HG03097 (cell line): Measurements from ENCODE around the gene KCNH2.
"Not testable (repeated sequence)": the region's sequence is repeated elsewhere in the genome, so short reads cannot be mapped to it uniquely, and the experiment has no call there.

Source experiments
- ATAC-seq: cut with Tn5 transposase; IDR thresholded peaks from one replicate; pipeline ENCODE4 v1.9.1; 2021; ENCODE audit not compliant: unreplicated experiment, low FRiP score

The KCNH2 gene, protein sequence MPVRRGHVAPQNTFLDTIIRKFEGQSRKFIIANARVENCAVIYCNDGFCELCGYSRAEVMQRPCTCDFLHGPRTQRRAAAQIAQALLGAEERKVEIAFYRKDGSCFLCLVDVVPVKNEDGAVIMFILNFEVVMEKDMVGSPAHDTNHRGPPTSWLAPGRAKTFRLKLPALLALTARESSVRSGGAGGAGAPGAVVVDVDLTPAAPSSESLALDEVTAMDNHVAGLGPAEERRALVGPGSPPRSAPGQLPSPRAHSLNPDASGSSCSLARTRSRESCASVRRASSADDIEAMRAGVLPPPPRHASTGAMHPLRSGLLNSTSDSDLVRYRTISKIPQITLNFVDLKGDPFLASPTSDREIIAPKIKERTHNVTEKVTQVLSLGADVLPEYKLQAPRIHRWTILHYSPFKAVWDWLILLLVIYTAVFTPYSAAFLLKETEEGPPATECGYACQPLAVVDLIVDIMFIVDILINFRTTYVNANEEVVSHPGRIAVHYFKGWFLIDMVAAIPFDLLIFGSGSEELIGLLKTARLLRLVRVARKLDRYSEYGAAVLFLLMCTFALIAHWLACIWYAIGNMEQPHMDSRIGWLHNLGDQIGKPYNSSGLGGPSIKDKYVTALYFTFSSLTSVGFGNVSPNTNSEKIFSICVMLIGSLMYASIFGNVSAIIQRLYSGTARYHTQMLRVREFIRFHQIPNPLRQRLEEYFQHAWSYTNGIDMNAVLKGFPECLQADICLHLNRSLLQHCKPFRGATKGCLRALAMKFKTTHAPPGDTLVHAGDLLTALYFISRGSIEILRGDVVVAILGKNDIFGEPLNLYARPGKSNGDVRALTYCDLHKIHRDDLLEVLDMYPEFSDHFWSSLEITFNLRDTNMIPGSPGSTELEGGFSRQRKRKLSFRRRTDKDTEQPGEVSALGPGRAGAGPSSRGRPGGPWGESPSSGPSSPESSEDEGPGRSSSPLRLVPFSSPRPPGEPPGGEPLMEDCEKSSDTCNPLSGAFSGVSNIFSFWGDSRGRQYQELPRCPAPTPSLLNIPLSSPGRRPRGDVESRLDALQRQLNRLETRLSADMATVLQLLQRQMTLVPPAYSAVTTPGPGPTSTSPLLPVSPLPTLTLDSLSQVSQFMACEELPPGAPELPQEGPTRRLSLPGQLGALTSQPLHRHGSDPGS

DNA sequence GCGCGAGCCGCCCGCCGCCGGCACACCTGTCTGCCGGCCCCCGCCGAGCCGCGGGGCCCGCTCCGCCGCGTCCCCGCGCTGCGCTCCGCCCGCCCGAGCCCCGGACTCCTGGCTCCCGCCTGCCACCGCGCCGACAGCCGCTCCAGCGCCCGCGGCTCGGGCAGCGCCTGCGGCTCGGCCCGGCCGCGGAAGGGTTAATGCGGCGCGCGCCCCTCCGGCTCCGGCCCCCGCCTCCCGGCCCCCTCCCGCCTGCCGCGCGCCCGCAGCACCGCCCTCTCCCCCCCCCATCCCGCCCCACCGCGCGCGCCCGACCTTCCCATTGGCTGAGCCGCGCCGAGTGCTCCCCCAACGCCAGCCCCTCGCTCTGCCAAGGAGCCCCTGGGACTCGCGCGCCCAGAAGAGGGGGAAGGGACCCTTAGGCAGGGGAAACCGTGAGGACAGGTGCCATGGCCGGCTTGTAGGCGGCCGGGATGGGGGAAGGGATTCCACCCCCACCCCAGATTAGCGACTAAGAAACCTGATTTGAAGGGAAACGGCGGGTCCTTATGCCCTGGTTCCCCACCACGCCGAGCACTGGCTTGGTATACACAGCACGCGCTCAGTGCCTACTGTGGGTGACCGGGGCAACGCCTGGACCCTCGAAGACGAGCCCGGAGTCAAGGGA, at the start of gene KCNH2:
Gene KCNH2 (minus strand): TSS at position 196 of the 664 bp plus-strand sequence. CDS start 408 bp downstream, outside the sequence.
- no peak for ATAC-seq

DNA sequence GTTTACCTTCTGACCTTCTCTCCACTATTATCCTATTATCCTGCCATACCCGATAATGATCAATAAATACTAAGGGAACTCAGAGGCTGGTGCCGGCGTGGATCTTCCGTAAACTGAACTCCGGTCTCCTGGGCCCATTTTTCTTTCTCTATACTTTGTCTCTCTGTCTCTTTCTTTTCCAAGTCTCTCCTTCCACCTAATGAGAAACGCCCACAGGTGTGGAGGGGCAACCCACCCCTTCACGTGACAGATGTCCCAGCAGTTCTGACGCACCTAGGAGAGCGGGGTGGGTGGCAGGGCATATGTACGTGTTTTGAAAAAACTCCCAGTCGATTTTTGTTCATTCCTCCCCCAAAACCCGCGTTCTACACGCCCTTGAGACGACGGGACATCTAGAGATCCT, 49.6 kb upstream of the KCNH2 start:
- ATAC-seq = not testable (repeated sequence)

DNA sequence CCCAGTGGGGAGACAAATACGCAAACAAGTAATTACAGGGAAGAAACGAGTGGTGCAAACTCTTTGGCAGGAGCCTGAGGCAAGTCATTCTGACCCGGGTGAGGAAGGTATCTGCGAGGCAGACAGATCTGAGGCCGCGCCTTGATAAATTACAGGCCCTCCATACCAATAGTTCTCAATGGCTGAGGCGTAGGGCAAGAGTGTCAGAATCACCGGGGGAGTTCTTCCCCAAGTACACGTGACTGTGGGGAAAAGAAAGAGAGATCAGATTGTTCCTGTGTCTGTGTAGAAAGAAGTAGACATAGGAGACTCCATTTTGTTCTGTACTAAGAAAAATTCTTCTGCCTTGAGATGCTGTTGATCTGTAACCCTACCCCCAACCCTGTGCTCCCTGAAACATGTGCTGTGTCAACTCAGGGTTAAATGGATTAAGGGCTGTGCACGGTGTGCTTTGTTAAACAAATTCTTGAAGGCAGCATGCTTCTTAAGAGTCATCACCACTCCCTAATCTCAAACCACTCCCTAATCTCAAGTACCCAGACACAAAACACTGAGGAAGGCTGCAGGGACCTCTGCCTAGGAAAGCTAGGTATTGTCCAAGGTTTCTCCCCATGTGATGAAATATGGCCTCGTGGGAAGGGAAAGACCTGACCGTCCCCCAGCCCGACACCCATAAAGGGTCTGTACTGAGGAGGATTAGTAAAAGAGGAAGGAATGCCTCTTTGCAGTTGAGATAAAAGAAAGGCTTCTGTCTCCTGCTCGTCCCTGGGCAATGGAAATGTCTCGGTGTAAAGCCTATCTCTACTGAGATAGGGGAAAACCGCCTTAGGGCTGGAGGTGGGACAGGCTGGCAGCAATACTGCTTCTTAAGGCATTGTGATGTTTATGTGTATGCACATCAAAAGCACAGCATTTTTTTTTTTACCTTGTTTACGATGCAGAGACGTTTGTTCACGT, 48.9 kb upstream of the KCNH2 start:
- not testable (repeated sequence) for ATAC-seq

DNA sequence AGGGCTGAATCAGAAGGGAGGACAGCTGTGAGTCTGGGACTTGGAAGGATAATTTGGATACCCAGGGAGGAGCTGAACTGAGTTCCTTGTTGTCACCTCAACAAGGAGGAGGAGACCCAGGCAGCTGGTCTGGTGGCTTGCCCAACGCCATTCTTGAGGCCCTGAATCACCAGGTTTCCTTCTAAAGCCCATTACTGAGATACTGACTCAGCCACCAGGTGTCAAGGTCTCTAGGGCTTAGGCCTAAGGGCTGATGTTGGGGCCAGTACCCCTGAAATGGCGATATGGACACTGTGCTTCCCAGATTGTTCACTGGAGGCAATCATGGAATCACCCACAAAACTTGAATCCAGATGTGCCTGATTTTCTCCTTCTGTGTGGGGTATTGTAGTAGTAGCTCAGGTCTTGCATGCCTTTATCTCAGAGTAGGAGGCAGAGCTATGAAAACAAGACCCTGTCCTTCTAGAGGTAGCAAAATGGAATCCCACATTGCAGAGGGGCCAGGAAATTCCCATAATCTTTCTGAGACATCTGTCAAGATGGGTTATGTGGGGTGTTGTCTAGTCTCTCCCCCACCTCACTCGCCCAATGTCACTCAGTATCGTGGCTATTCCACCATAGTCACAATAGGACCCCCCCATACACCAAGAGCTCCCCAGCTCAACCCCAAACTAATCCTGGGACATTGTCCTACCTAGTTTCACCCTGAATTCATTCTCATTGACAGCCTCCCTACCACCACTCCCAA, 48.0 kb upstream of the KCNH2 start:
- ATAC-seq = no peak

DNA sequence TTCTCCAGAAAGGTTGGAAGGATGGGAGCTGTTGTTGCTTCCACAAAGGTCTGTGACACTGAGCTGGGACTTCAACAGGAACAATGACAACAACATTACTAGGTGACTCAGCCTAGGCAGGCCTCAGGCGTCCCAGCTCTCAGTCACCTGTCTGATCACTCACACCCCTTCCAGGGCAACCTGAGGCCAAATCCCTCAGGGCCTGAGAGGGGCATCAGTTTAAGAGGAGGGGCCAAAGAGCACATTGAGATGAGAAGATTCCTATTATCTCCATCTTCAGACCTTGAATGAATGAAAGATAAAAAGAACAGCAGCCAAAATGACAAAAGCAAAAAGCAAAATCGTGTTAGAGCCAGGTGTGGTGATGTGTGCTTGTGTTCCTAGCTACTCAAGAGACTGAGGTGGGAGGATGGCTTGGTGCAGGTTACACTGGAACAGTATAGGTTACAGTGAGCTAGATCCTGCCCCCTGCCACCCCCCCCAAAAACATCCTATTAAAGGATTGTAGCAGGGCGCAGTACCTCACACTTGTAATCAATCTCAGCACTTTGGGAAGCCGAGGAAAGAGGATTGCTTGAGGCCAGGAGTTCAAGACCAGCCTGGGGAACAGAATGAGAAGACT, 46.4 kb upstream of the KCNH2 start, which contains the start of gene ATG9B:
Gene ATG9B (minus strand): TSS at position 60 of the 622 bp plus-strand sequence. CDS start 71 bp downstream, outside the sequence.
- no peak for ATAC-seq

DNA sequence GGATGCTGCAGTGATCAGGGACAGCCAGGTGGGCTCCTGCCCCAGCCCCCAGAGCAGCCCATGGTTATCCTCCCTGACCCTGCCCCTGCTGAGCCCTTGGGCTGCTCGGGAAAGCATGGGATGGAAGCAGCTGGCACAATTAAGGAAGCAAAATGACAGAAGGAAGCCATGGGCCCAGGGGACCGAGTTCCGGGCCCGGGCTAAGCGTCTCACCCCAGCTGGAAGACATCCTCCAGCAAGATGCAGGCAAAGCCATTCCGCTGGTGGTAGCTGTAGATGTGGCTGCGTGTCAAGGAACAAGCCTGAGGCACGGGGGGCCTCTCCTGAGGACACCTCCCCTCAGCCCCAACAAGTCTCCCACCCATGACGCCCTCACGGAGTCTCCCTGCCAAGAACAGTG, 45.1 kb upstream of the KCNH2 start:
- no peak for ATAC-seq

DNA sequence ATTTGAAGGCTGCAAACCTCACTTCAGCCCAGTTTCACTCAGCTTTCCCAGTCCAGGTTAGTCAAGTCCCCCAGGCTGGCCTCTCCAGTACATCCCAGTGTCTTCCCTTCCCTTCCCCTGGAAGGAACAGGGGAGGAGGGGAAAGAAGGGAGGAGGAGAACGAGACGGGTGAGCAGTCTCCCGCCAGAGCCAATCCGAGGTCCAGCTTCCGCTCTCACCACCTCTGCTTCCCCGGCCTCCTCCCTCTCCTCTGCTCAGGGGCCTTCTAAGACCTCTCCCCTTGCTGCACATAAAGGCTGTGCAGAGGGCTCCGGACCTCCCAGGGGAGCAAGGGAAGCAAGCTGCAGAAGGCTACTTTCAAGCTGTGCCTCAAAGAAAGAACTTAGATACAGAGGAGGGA, 42.1 kb upstream of the KCNH2 start:
- ATAC-seq = no peak

DNA sequence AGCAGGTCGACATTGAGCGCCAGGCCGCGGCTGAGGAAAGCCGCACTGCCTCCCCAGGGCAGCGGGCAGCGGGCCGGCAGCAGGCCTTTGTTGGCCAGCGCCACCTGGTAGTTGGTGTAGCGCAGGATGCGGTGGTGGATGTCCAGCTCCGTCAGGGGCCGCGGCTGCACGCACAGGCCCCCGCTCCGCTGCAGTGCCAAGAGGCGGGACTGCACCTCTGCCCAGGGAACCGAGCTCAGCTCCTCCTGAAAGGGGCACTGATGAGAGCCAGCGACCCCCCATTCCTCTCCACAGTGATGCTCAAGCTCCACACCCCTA, 41.0 kb upstream of the KCNH2 start:
- ATAC-seq = no peak

DNA sequence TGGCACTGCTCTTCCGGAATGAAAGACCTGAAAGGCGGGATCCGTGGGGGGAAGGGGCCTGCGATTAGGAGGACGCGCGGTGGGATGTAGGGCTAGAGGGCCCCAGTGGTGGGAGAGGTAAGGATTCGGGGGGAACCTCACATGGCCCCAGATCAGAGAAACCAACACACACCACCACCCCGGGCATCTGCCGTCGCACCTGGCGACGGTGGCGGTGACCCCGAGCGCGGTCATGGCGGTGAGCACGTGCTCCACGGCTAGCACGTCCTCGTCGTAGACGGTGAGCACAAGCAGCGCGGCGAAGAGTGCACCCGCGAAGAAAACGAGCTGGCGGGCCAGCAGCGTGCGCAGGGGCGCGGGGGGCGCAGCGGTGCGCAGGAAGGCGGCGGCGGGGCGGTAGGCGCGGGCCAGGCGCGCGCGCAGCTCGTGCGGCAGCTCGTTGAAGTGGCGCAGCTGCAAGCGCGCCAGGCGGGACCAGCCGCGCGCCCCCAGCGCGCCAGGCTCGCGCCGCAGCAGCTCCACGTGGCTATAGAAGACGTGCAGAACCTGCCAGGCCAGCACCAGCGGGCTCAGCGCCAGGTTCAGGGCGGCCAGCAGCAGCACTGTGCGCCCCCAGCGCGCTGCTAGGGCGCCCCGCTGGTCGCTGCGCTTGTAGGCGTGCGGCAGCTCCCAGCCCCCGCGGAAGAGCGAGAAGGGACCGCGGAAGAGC, 40.5 kb upstream of the KCNH2 start:
- ATAC-seq = no peak

DNA sequence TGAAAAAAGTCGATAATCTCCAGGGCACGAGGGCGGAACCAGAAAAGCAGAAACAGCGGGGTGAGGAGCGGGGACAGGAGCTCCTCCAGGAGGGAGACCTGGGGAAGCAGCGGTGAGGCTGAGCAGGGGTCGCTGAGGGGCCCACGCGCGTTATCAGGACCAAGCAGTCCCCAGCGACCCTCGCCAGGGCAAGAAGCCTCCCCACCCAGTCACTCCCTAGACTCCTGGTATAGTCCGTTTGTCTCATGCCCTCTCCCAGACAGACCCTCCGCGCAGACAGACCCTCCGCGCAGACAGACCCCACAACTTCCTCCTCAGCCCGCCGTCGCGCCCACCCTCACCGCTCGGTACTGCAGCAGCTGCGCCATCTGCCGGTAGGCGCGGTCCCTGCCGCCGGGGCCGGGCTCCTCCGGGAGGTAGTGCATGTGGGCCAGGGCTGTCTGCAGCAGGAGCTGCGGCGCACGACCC, 39.9 kb upstream of the KCNH2 start:
- no peak for ATAC-seq

DNA sequence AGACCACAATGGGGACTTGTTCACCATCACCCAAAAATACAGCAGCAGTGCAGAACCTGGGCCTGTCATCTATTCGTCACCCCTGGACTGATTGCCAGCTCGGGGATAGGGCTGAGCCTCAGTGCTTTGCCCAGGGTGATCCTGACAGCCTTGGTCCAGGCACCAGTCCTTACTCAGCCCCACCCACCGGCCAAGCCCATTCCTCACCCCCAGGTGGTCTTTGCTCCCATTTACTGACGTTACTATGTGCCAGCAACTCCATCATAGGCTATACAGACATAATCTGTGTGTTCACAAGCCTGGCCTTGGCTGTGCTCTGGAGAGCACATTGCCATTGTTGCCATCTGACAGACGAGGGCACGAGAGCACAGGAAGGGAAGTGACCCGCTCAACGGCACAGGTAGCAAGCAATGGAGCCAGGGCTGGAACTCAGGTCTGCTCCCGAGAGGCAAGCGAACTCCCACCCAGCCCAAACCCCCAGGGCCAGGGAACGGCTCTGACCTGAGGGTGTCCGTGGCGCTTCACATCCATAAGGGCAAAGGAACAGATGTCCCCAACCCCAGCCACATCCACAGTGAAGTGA, 39.3 kb upstream of the KCNH2 start:
- no peak for ATAC-seq

DNA sequence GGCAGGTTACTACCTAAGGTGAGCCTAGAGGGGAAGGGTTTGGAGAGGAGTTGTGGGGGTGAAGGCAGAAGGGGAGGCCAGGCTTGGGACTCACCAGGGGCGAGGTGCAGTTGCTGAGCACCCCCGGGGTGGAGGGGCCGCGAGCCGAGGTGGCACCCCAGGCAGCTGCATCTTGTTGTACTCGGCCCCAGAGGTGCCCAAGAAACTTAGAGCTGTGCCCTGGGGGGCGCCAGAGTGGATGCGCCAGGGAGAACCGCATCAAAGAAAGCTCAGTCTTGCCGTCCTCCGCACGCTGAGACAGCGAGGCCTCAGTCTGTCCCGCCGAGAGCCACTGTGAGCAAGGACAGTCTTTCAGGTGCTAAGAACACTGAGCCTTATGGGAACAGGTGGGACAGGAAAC, 38.8 kb upstream of the KCNH2 start:
- no peak for ATAC-seq

DNA sequence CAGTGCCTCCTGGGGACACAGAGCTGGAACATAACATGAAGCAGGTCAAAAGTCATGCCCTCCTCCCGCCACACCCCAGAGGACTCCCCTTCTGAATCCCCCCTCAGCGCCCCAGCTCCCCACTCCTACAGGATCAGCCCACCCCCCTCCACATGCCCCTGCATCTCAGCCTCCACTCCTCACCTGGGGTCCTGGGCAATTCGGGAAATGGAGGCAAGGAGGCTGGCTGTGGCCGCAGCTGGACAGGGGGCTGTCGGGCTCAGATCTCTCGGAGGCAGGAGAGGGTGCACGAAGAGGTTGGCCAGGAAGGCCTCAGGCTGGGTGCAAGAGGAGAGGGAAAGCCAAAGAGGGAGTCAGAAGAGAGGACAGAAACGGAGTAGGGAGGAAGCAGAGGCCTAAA, 38.4 kb upstream of the KCNH2 start:
- no peak for ATAC-seq

DNA sequence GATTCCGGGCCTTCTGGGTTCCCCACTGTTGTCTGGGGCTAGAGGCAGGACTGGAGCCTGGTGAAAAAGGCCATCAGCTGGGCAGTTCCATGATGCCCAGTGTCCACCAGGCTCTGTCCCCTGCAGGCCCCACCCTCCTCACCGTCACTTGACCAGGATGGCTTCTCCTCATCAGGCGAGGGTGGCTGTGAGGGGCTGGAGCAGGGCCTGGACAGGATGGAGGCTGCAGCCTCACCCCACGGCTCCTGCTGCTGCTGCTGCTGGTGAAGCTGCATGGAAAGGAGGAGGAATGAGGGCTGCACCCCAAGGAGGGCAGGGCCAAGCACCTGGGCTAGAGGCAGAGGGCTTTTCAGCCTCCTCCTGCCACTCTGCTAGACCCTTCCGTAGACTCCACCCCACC, 37.8 kb upstream of the KCNH2 start:
- ATAC-seq = no peak

DNA sequence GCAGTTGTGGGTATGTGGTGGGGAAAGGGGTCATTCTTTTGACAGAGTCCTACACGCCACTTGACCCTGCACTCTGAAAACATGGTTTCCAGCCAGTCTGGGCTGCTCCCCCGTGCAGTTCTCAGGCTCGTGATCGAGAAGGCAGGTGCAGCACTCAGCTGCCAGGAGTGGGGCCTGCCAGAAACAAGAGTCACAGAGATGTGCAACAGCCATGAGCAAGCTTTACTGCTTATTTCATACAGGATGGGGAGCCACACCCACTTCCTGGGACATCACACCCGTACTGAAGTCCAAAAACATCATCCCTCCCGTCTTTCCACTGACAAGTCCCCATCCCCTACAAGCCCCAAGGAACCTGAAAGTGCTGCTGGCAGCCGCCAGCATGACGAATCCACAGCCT, 36.8 kb upstream of the KCNH2 start:
- ATAC-seq = no peak

DNA sequence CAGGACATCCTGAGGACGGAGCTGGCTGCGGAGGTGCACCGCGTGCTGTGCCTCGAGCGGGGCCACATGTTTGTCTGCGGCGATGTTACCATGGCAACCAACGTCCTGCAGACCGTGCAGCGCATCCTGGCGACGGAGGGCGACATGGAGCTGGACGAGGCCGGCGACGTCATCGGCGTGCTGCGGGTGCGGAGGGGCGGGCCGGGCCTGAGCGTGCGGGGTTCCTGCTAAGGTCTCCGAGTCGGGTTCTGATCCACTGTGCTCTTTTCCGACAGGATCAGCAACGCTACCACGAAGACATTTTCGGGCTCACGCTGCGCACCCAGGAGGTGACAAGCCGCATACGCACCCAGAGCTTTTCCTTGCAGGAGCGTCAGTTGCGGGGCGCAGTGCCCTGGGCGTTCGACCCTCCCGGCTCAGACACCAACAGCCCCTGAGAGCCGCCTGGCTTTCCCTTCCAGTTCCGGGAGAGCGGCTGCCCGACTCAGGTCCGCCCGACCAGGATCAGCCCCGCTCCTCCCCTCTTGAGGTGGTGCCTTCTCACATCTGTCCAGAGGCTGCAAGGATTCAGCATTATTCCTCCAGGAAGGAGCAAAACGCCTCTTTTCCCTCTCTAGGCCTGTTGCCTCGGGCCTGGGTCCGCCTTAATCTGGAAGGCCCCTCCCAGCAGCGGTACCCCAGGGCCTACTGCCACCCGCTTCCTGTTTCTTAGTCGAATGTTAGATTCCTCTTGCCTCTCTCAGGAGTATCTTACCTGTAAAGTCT, 35.8 kb upstream of the KCNH2 start:
- ATAC-seq = no peak

DNA sequence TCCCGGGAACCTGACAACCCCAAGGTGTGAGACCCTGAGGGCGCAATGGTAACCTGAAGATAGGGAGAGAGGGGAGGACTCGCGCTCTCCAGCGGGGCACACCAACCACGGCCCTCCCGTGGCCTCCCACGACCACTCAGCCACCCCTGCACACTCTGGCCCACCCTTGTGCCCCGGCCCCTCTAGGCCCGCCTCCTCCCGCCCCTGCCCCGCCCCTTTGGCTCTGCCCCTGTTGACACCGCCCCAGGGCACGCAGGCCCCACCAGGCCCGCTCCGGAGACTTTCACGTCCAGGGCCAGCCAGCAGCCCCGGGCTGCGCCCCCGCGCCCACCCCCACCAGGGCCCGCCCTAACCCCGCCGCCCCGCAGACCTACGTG, 35.2 kb upstream of the KCNH2 start:
- ATAC-seq = no peak
